Body of pancreas (tissue), 4 donors: ENCODE data around the gene OPRD1.

Source experiments
- CTCF ChIP-seq, 7 experiments: fragments of 450-650 bp in 4 of 7; fragments of 200-600 bp in 3 of 7; sonication (generic) in 3 of 7; IDR thresholded peaks; one replicate each; pipeline ENCODE4 v1.5.1; 2016 to 2019; ENCODE audit warnings: antibody characterized with exemption in 7 of 7
- POLR2A ChIP-seq, 3 donors: fragments of 450-650 bp; IDR thresholded peaks; one replicate each; pipeline ENCODE4 v1.6.1; 2016; ENCODE audit warnings: antibody characterized with exemption in 3 of 3, mild to moderate bottlenecking in 2 of 3

GRCh38 chr1:28776341-28776740 is 35.6 kb upstream of the OPRD1 start:
- TF ChIP-seq POLR2A (IDR thresholded peaks at IDR 0.05) = no peak
- TF ChIP-seq CTCF (IDR thresholded peaks at IDR 0.05) = no peak
